HFFc6 (cell line): ENCODE data around the gene ATP2B2. TPM values are rescaled to one million over a fixed set of nuclear protein-coding genes. Genes with fewer than 3 reads are reported as not detected.

ENCODE experiments used
- DNase-seq: peaks from one replicate; pipeline ENCODE4 v3.0.0-alpha.2; 2018
- H3K27ac Mint-ChIP-seq: 2 replicates; pipeline ENCODE4 v1.8.0; 2020; ENCODE audit warnings: mild to moderate bottlenecking, mixed read lengths
- H3K27me3 Mint-ChIP-seq: 2 replicates; pipeline ENCODE4 v1.8.0; 2021; ENCODE audit warnings: mild to moderate bottlenecking, moderate library complexity, mixed read lengths; ENCODE audit not compliant: insufficient read depth
- H3K36me3 Mint-ChIP-seq: 2 replicates; pipeline ENCODE4 v1.8.0; 2021; ENCODE audit warnings: low read depth, mixed read lengths
- H3K4me1 Mint-ChIP-seq: 2 replicates; pipeline ENCODE4 v1.8.0; 2020; ENCODE audit warnings: low read depth, mixed read lengths
- H3K4me3 Mint-ChIP-seq: 2 replicates; pipeline ENCODE4 v1.8.0; 2020; ENCODE audit warnings: mild to moderate bottlenecking, moderate library complexity, mixed read lengths
- H3K9me3 Mint-ChIP-seq: 2 replicates; pipeline ENCODE4 v1.8.0; 2020; ENCODE audit warnings: mild to moderate bottlenecking, mixed read lengths
- total RNA-seq, 6 experiments: library from RNA; stranded (reverse); fragmentation: NEBNext Ultra II Directional; extraction: Animal tissue kit (Norgen Biotek cat#: 25700); gene quantifications; 2 replicates in 1 of 6; 3 replicates in 5 of 6; pipeline ENCODE4 v1.2.3, GENCODE V29; 2021
- TF ChIP-seq, protein P1 (sequence below): fragments of 200-600 bp; sonication (generic); IDR thresholded peaks from 2 replicates; pipeline ENCODE4 v1.5.0; 2021; ENCODE audit warnings: antibody characterized with exemption, mild to moderate bottlenecking

Gene ATP2B2
- total RNA-seq, 6 experiments from 2014 or later, result not detected

DNA sequence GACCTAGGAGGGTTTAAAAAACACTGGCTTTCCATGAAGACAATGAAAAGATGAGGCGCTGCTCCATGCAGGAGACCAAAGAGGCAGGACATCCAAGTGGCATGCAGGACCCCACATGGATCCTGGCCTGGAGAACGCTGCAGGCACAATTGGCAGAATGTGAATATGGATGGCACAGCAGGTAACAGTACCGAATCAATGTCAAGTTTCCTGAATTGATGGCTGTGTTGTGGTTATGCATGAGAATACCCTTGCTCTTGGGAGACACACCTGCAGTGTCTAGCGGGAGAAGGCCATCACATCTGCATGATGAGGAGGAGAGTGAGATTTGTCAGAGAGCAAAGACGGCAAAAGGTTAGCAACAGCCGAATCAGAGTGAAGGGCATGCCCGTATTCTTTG lies 110.2 kb downstream of the ATP2B2 start:
- Mint-ChIP-seq H3K36me3 (no peaks in the 10 kb centered on the region), H3K9me3 (no peaks in the 10 kb centered on the region), H3K27me3 (peaks cover 40% of the 10 kb centered on the region), H3K27ac (no peak overlapping the region), H3K4me1 (peaks cover 2% of the 10 kb centered on the region; the same call in 1 of the 2 replicates), H3K4me3 (no peak overlapping the region)
- DNase-seq, result no peak
- TF ChIP-seq, protein P1, sequence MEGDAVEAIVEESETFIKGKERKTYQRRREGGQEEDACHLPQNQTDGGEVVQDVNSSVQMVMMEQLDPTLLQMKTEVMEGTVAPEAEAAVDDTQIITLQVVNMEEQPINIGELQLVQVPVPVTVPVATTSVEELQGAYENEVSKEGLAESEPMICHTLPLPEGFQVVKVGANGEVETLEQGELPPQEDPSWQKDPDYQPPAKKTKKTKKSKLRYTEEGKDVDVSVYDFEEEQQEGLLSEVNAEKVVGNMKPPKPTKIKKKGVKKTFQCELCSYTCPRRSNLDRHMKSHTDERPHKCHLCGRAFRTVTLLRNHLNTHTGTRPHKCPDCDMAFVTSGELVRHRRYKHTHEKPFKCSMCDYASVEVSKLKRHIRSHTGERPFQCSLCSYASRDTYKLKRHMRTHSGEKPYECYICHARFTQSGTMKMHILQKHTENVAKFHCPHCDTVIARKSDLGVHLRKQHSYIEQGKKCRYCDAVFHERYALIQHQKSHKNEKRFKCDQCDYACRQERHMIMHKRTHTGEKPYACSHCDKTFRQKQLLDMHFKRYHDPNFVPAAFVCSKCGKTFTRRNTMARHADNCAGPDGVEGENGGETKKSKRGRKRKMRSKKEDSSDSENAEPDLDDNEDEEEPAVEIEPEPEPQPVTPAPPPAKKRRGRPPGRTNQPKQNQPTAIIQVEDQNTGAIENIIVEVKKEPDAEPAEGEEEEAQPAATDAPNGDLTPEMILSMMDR, result no peak

DNA sequence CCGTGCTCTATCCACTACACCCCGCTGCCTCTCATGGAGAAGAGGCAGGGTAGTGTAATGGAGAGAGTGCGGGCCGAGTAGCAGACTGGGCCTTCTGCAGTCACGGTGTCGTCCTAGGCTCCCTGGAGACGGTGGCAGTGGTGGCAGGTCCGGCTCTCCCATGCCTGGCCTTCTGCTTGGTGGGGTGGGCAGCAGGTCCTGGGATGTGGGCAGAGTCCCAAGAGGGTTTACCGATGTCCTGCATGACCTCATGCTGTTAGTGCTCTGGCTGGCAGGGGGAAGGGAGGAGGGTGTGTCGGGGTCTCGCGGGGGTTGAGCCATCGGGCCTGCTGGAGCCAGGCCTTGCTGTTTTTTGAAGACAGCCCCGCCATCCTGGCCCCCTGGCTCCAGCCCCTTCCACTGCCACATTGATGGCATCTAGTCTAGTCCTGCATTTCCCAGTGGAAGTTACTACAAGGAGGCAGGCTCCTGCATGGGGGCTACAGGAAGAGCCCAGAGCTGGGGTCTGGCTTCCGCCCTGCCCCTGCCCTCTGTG lies 110.8 kb downstream of the ATP2B2 start:
- no peak overlapping the region for H3K4me3 Mint-ChIP-seq
- H3K36me3 Mint-ChIP-seq, result no peaks in the 10 kb centered on the region
- TF ChIP-seq, protein P1, result no peak
- no peak for DNase-seq
- H3K9me3 Mint-ChIP-seq, result no peaks in the 10 kb centered on the region; the same call in 1 of the 2 replicates
- no peaks in the 10 kb centered on the region for H3K4me1 Mint-ChIP-seq
- no peak overlapping the region for H3K27ac Mint-ChIP-seq
- H3K27me3 Mint-ChIP-seq, result peaks cover 40% of the 10 kb centered on the region

- Mint-ChIP-seq H3K36me3 (no peaks in the 10 kb centered on the region; the same call in 1 of the 2 replicates), H3K27me3 (peaks cover 46% of the 10 kb centered on the region), H3K27ac (no peak overlapping the region), H3K4me3 (no peak overlapping the region), H3K9me3 (peaks cover 8% of the 10 kb centered on the region; the same call in 1 of the 2 replicates), H3K4me1 (no peaks in the 10 kb centered on the region)
- TF ChIP-seq, protein P1, result no peak
- no peak for DNase-seq
Measured at GRCh38 chr3:10393514-10393913, 111.9 kb downstream of the ATP2B2 start.

DNA sequence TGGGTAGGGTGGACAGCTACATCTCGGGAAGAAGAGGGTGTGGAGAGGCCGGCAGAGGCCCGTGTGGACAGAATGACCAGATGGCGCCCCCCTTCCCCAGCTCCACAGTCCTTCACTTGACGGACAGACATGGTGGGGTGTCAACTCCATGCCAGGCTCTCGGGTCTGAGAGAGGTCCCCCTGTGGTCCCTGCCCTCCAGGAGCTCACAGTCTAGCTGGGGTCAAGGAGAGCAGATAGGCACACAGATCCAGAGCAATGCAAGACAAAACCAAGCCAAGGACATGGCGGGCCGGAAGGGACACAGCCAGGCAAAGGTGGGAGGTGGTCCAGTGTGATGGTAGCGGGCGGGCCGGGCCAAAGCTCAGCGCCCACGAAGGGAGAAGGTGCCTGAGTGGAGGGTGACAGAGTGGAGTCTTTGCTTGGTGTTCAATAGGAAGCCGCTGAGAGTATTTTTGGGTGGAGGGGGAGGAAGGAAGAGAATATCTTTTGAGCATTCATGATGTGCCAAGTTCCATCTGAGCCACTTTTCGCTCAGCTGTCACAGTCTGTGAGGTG lies 112.4 kb downstream of the ATP2B2 start:
- H3K4me3 Mint-ChIP-seq, result no peak overlapping the region

GRCh38 chr3:10392244-10392643 lies 113.1 kb downstream of the ATP2B2 start:
- peaks cover 39% of the 10 kb centered on the region for H3K27me3 Mint-ChIP-seq
- TF ChIP-seq, protein P1, result peak; percentile 35; the same call in 1 of the 2 replicates
- no peaks in the 10 kb centered on the region for H3K4me1 Mint-ChIP-seq
- H3K4me3 Mint-ChIP-seq, result no peak overlapping the region
- H3K9me3 Mint-ChIP-seq, result peaks cover 21% of the 10 kb centered on the region; the same call in 1 of the 2 replicates
- DNase-seq, result no peak
- H3K36me3 Mint-ChIP-seq, result peaks cover 7% of the 10 kb centered on the region; the same call in 1 of the 2 replicates
- H3K27ac Mint-ChIP-seq, result no peak overlapping the region

More for the DNA sequence above, 112.4 kb downstream of the ATP2B2 start:
- no peak for DNase-seq
- Mint-ChIP-seq H3K9me3 (peaks cover 13% of the 10 kb centered on the region; the same call in 1 of the 2 replicates), H3K4me1 (no peaks in the 10 kb centered on the region), H3K27ac (no peak overlapping the region), H3K27me3 (peaks cover 46% of the 10 kb centered on the region), H3K36me3 (no peaks in the 10 kb centered on the region; the same call in 1 of the 2 replicates)
- TF ChIP-seq, protein P1, result no peak
